ENCODE data around the gene NFIB.

Gene NFIB

DNA sequence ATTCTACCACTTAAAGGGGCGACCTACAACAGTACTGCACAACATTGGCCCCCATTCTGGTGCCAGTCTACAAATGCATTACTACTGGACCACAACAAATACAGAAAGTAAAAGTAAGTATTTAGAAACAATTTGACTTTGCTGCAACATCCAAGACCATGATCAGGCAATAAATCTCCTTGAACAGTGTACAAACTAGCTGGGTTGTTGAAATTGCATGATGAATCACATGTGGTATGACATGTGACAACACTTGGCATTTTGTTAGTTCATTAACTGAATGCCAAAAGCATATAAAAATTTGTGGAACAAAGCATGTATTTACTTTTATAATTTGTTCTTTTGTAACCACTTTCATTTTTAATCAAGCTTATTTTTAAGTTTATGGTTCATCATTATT is 270.5 kb downstream of the NFIB start:
- Histone ChIP-seq H3K9ac (ENCODE audit: low read depth, low read length) (no peak overlapping the region), H3K36me3 (ENCODE audit: insufficient read depth, low read depth, low read length) (no peaks in the 10 kb centered on the region), H3K9me3 (ENCODE audit: insufficient read depth, low read depth, low read length) (no peaks in the 10 kb centered on the region), H3K27ac (ENCODE audit: low read length) (no peak overlapping the region), H3K4me1 (ENCODE audit: insufficient read depth, low read length) (no peaks in the 10 kb centered on the region), H3K4me3 (ENCODE audit: low read length) (no peak overlapping the region), H3K27me3 (ENCODE audit: insufficient read depth, low read length) (no peaks in the 10 kb centered on the region)

GRCh38 chr9:14037331-14037730 is 276.6 kb downstream of the NFIB start:
- no peaks in the 10 kb centered on the region for H3K36me3 ChIP-seq (ENCODE audit: insufficient read depth, low read depth, low read length)
- no peaks in the 10 kb centered on the region for H3K9me3 ChIP-seq (ENCODE audit: insufficient read depth, low read depth, low read length)
- H3K4me1 ChIP-seq (ENCODE audit: insufficient read depth, low read length): no peaks in the 10 kb centered on the region
- H3K27me3 ChIP-seq (ENCODE audit: insufficient read depth, low read length): no peaks in the 10 kb centered on the region
- H3K4me3 ChIP-seq (ENCODE audit: low read length): no peak overlapping the region
- no peak overlapping the region for H3K27ac ChIP-seq (ENCODE audit: low read length)
- no peak overlapping the region for H3K9ac ChIP-seq (ENCODE audit: low read depth, low read length)

DNA sequence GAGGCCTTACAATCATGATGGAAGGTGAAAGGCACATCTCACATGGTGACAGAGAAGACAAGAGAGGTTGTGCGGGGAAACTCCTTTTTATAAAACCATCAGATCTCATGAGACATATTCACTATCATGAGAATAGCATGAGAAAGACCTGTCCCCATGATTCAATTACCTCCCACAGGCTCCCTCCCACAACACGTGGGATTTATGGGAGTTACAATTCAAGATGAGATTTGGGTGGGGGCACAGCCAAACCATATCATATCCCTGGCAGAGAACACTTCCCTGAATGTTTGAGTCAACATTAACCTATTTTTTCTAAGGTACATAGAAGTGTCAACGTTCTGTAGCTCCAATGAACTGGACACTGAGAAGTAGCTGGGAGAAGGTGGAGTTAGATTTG is 280.9 kb downstream of the NFIB start:
- Histone ChIP-seq H3K27me3 (ENCODE audit: insufficient read depth, low read length) (no peaks in the 10 kb centered on the region), H3K27ac (ENCODE audit: low read length) (no peak overlapping the region), H3K9me3 (ENCODE audit: insufficient read depth, low read depth, low read length) (no peaks in the 10 kb centered on the region), H3K4me3 (ENCODE audit: low read length) (no peak overlapping the region), H3K36me3 (ENCODE audit: insufficient read depth, low read depth, low read length) (no peaks in the 10 kb centered on the region), H3K9ac (ENCODE audit: low read depth, low read length) (no peak overlapping the region), H3K4me1 (ENCODE audit: insufficient read depth, low read length) (peaks cover 6% of the 10 kb centered on the region; the same call in 1 of the 2 replicates)
